HUES64 (cell line): ENCODE measurements around the gene PROM2.

Experiments used
- H3K27ac ChIP-seq: 2 replicates; pipeline ENCODE4 v1.7.0; 2013; ENCODE audit warnings: low read depth, low read length, inconsistent platforms
- H3K27me3 ChIP-seq: 2 replicates; pipeline ENCODE4 v1.6.1; 2013; ENCODE audit warnings: mild to moderate bottlenecking, low read length; ENCODE audit not compliant: insufficient read depth
- H3K36me3 ChIP-seq: 2 replicates; pipeline ENCODE4 v1.6.1; 2013; ENCODE audit warnings: mild to moderate bottlenecking, low read length; ENCODE audit not compliant: insufficient read depth
- H3K4me1 ChIP-seq: 2 replicates; pipeline ENCODE4 v1.6.1; 2013; ENCODE audit warnings: mild to moderate bottlenecking, low read length, moderate library complexity; ENCODE audit not compliant: insufficient read depth
- H3K4me3 ChIP-seq: 2 replicates; pipeline ENCODE4 v1.5.1; 2013; ENCODE audit warnings: mild to moderate bottlenecking, low read length, moderate library complexity
- H3K9ac ChIP-seq: 2 replicates; pipeline ENCODE4 v1.6.1; 2013; ENCODE audit warnings: mild to moderate bottlenecking, low read depth, low read length
- H3K9me3 ChIP-seq: 2 replicates; pipeline ENCODE4 v1.6.1; 2013; ENCODE audit warnings: low read depth, low read length; ENCODE audit not compliant: insufficient read depth
- WGBS: fragments of 150-250, 120-280 bp; methylation state at CpG from one replicate; pipeline ENCODE4 v1.1.7; 2013; ENCODE audit warnings: missing lambda C conversion rate; 5-methylcytosine and 5-hydroxymethylcytosine counted together

PROM2 gene

DNA sequence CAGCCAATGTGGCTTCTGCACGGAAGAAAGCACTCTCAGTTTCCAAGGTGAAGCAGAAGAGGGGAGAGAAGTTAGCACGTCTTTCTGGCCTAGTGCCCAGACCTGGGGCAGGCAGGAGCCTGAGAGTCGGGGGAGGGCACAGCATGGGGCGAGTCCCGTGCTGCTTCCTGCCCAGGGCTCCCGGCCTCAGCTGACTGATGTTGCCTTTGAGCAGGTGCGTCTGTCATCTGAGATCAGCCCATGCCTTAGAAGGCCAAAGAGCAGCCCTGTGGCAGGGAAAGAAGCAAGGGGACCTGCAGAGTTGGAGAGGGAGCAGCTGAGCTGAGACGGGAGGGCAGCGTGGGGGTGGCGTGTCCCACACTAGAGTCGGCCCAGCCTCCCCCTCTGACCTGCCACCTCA, 26.2 kb downstream of the PROM2 start:
- Histone ChIP-seq H3K36me3 (no peaks in the 10 kb centered on the region), H3K4me1 (peaks cover 6% of the 10 kb centered on the region), H3K4me3 (no peak overlapping the region), H3K27me3 (no peaks in the 10 kb centered on the region), H3K9ac (no peak overlapping the region), H3K9me3 (no peaks in the 10 kb centered on the region), H3K27ac (no peak overlapping the region)
- 72% methylated on average over 11 of the region's 11 CpGs for WGBS

GRCh38 chr2:95301186-95301585, 26.9 kb downstream of the PROM2 start:
- H3K27ac ChIP-seq: no peak overlapping the region
- H3K9ac ChIP-seq: no peak overlapping the region
- no peaks in the 10 kb centered on the region for H3K27me3 ChIP-seq
- no peak overlapping the region for H3K4me3 ChIP-seq
- H3K9me3 ChIP-seq: no peaks in the 10 kb centered on the region
- no peaks in the 10 kb centered on the region for H3K36me3 ChIP-seq
- H3K4me1 ChIP-seq: peaks cover 6% of the 10 kb centered on the region
- 89% methylated on average over 4 of the region's 4 CpGs for WGBS

- no peak overlapping the region for H3K27ac ChIP-seq
- no peaks in the 10 kb centered on the region for H3K36me3 ChIP-seq
- no peaks in the 10 kb centered on the region for H3K27me3 ChIP-seq
- H3K4me1 ChIP-seq: peaks cover 6% of the 10 kb centered on the region
- WGBS: 91% methylated on average over 17 of the region's 17 CpGs
- H3K9ac ChIP-seq: no peak overlapping the region
- no peaks in the 10 kb centered on the region for H3K9me3 ChIP-seq
- no peak overlapping the region for H3K4me3 ChIP-seq
Measured at GRCh38 chr2:95301876-95302641, 27.8 kb downstream of the PROM2 start.

GRCh38 chr2:95303191-95303919, 29.1 kb downstream of the PROM2 start:
- 93% methylated on average over 19 of the region's 19 CpGs for WGBS
- Histone ChIP-seq H3K4me3 (no peak overlapping the region), H3K9me3 (no peaks in the 10 kb centered on the region), H3K36me3 (no peaks in the 10 kb centered on the region), H3K4me1 (no peaks in the 10 kb centered on the region), H3K27me3 (no peaks in the 10 kb centered on the region), H3K27ac (no peak overlapping the region), H3K9ac (no peak overlapping the region)

- no peaks in the 10 kb centered on the region for H3K9me3 ChIP-seq
- H3K4me1 ChIP-seq: no peaks in the 10 kb centered on the region
- H3K4me3 ChIP-seq: no peak overlapping the region
- 87% methylated on average over 15 of the region's 15 CpGs for WGBS
- no peaks in the 10 kb centered on the region for H3K27me3 ChIP-seq
- no peak overlapping the region for H3K27ac ChIP-seq
- H3K9ac ChIP-seq: no peak overlapping the region
- H3K36me3 ChIP-seq: no peaks in the 10 kb centered on the region
Measured at GRCh38 chr2:95305380-95306061, 31.3 kb downstream of the PROM2 start.

DNA sequence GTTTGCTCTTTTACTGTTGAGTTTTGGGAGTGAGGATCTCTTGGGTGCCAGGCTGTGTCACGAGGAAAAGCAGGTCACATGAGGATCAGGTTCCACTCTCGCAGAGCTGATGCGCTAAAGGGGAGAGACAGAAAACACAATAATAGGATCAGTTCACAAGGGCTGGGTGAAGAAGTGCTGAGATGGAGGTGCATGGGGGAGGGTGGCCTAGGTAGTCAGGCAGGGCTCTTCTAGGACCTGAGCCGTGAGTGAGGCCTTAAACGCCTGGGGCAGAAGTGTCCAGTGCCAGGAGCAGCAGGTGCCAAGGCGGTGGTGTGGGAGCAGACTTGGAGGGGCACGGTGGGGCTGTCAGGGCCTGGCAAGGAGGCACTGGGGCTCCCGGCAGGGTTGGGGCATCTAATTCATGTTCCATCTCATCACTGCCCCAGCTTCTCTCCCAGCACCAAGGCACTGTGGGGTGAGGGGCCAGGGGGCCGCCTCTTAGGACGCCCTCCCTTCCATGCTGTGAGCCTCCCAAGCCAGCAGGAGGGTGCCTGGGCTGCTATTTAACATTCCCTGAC, 32.2 kb downstream of the PROM2 start:
- no peaks in the 10 kb centered on the region for H3K27me3 ChIP-seq
- H3K27ac ChIP-seq: no peak overlapping the region
- H3K9ac ChIP-seq: no peak overlapping the region
- 79% methylated on average over 10 of the region's 10 CpGs for WGBS
- H3K4me1 ChIP-seq: no peaks in the 10 kb centered on the region
- H3K4me3 ChIP-seq: no peak overlapping the region
- H3K9me3 ChIP-seq: no peaks in the 10 kb centered on the region
- no peaks in the 10 kb centered on the region for H3K36me3 ChIP-seq

- H3K36me3 ChIP-seq: no peaks in the 10 kb centered on the region
- H3K4me3 ChIP-seq: no peak overlapping the region
- no peak overlapping the region for H3K9ac ChIP-seq
- H3K4me1 ChIP-seq: no peaks in the 10 kb centered on the region
- no peaks in the 10 kb centered on the region for H3K9me3 ChIP-seq
- WGBS: 83% methylated on average over 5 of the region's 5 CpGs
- no peak overlapping the region for H3K27ac ChIP-seq
- no peaks in the 10 kb centered on the region for H3K27me3 ChIP-seq
Measured at GRCh38 chr2:95307036-95307435, 32.8 kb downstream of the PROM2 start.

- no peak overlapping the region for H3K27ac ChIP-seq
- H3K36me3 ChIP-seq: no peaks in the 10 kb centered on the region
- 88% methylated on average over 8 of the region's 8 CpGs for WGBS
- H3K4me1 ChIP-seq: no peaks in the 10 kb centered on the region
- no peak overlapping the region for H3K9ac ChIP-seq
- no peak overlapping the region for H3K4me3 ChIP-seq
- no peaks in the 10 kb centered on the region for H3K9me3 ChIP-seq
- H3K27me3 ChIP-seq: no peaks in the 10 kb centered on the region
Measured at GRCh38 chr2:95307878-95308277, 33.6 kb downstream of the PROM2 start.

GRCh38 chr2:95308426-95308990, 34.3 kb downstream of the PROM2 start:
- Histone ChIP-seq H3K4me3 (no peak overlapping the region), H3K4me1 (no peaks in the 10 kb centered on the region), H3K9ac (no peak overlapping the region), H3K27me3 (no peaks in the 10 kb centered on the region), H3K36me3 (no peaks in the 10 kb centered on the region), H3K9me3 (no peaks in the 10 kb centered on the region), H3K27ac (no peak overlapping the region)
- 93% methylated on average over 12 of the region's 12 CpGs for WGBS

DNA sequence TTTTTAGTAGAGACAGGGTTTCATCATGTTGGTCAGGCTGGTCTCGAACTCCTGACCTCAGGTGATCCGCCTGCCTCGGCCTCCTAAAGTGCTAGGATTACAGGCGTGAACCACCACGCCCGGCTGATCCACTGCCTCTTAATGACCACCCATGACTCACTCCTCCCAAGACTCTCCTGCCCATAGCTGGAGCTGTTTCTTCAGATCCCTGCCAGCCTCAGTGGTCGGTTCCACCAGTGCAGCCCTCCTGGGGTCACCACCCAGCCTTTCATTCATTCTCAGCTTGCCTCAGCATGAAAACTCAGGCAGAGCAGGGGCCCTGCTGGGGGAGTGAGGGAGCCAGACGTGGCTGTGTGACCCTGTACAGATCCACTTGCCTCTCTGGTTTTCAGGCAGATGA, 35.4 kb downstream of the PROM2 start:
- Histone ChIP-seq H3K4me3 (no peak overlapping the region), H3K9me3 (no peaks in the 10 kb centered on the region), H3K27me3 (no peaks in the 10 kb centered on the region), H3K9ac (no peak overlapping the region), H3K27ac (no peak overlapping the region), H3K36me3 (no peaks in the 10 kb centered on the region), H3K4me1 (no peaks in the 10 kb centered on the region)
- 88% methylated on average over 8 of the region's 8 CpGs for WGBS

GRCh38 chr2:95310216-95310615, 36.0 kb downstream of the PROM2 start:
- no peak overlapping the region for H3K27ac ChIP-seq
- no peaks in the 10 kb centered on the region for H3K9me3 ChIP-seq
- H3K36me3 ChIP-seq: no peaks in the 10 kb centered on the region
- H3K9ac ChIP-seq: no peak overlapping the region
- no peaks in the 10 kb centered on the region for H3K27me3 ChIP-seq
- H3K4me3 ChIP-seq: no peak overlapping the region
- WGBS: 91% methylated on average over 8 of the region's 8 CpGs
- no peaks in the 10 kb centered on the region for H3K4me1 ChIP-seq
